ENCODE results near the gene NEURL1B.
A peak's percentile ranks its signal among the peaks of the same experiment; 100 is the strongest.

NEURL1B gene

GRCh38 chr5:172714491-172715420 is 73.7 kb downstream of the NEURL1B start:
- Histone ChIP-seq H3K4me3 (ENCODE audit: low read depth in 1 of 2, low read length in 2 of 2) (no peak overlapping the region), H3K36me3 (ENCODE audit: insufficient read depth, low read length) (no peaks in the 10 kb centered on the region), H3K27ac (ENCODE audit: low read depth, low read length) (no peak overlapping the region), H3K4me1 (ENCODE audit: insufficient read depth, low read length) (peaks cover 22% of the 10 kb centered on the region), H3K9me3 (ENCODE audit: low read length) (no peaks in the 10 kb centered on the region), H3K9ac (ENCODE audit: low read length) (peak overlapping the region; percentile 3), H3K27me3 (ENCODE audit: control insufficient read depth in 1 of 2, insufficient read depth in 2 of 2, low read length in 2 of 2) (no peaks in the 10 kb centered on the region)

DNA sequence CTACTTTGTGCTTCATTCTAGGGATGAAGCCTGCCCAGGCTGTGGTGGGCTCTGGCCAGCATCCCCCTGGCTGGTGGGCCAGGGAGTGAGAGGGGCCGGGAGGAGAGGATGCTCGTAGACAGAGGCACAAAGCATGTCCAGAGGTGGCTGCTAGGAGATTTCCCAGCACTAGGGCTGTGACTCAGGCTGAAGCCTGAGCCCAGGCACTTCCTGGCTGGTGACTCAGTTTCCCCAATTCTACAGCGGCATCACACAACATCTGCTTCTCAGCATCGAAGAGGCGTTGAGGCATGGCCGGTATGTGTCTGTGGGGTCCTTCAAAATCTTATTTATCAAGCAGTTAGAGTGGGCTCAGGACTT is 74.3 kb downstream of the NEURL1B start:
- no peak overlapping the region for H3K27ac ChIP-seq (ENCODE audit: low read depth, low read length)
- H3K4me1 ChIP-seq (ENCODE audit: insufficient read depth, low read length) = peaks cover 22% of the 10 kb centered on the region
- no peaks in the 10 kb centered on the region for H3K36me3 ChIP-seq (ENCODE audit: insufficient read depth, low read length)
- no peak overlapping the region for H3K9ac ChIP-seq (ENCODE audit: low read length)
- H3K27me3 ChIP-seq (ENCODE audit: control insufficient read depth in 1 of 2, insufficient read depth in 2 of 2, low read length in 2 of 2) = no peaks in the 10 kb centered on the region
- H3K4me3 ChIP-seq (ENCODE audit: low read depth in 1 of 2, low read length in 2 of 2) = no peak overlapping the region
- no peaks in the 10 kb centered on the region for H3K9me3 ChIP-seq (ENCODE audit: low read length)

- Histone ChIP-seq H3K9me3 (ENCODE audit: low read length) (no peaks in the 10 kb centered on the region), H3K27me3 (ENCODE audit: control insufficient read depth in 1 of 2, insufficient read depth in 2 of 2, low read length in 2 of 2) (no peaks in the 10 kb centered on the region), H3K27ac (ENCODE audit: low read depth, low read length) (no peak overlapping the region), H3K36me3 (ENCODE audit: insufficient read depth, low read length) (no peaks in the 10 kb centered on the region), H3K4me1 (ENCODE audit: insufficient read depth, low read length) (peaks cover 22% of the 10 kb centered on the region), H3K4me3 (ENCODE audit: low read depth in 1 of 2, low read length in 2 of 2) (no peak overlapping the region), H3K9ac (ENCODE audit: low read length) (no peak overlapping the region)
These were observed 75.0 kb downstream of the NEURL1B start for GRCh38 chr5:172715931-172716682.

GRCh38 chr5:172716796-172717313 is 75.8 kb downstream of the NEURL1B start:
- Histone ChIP-seq H3K27ac (ENCODE audit: low read depth, low read length) (peak overlapping the region; percentile 22), H3K4me3 (ENCODE audit: low read depth in 1 of 2, low read length in 2 of 2) (peak overlapping the region in 1 of 2 donors; percentile 26), H3K9ac (ENCODE audit: low read length) (peak overlapping the region; percentile 9), H3K9me3 (ENCODE audit: low read length) (no peaks in the 10 kb centered on the region), H3K36me3 (ENCODE audit: insufficient read depth, low read length) (no peaks in the 10 kb centered on the region), H3K4me1 (ENCODE audit: insufficient read depth, low read length) (peaks cover 22% of the 10 kb centered on the region), H3K27me3 (ENCODE audit: control insufficient read depth in 1 of 2, insufficient read depth in 2 of 2, low read length in 2 of 2) (no peaks in the 10 kb centered on the region)

DNA sequence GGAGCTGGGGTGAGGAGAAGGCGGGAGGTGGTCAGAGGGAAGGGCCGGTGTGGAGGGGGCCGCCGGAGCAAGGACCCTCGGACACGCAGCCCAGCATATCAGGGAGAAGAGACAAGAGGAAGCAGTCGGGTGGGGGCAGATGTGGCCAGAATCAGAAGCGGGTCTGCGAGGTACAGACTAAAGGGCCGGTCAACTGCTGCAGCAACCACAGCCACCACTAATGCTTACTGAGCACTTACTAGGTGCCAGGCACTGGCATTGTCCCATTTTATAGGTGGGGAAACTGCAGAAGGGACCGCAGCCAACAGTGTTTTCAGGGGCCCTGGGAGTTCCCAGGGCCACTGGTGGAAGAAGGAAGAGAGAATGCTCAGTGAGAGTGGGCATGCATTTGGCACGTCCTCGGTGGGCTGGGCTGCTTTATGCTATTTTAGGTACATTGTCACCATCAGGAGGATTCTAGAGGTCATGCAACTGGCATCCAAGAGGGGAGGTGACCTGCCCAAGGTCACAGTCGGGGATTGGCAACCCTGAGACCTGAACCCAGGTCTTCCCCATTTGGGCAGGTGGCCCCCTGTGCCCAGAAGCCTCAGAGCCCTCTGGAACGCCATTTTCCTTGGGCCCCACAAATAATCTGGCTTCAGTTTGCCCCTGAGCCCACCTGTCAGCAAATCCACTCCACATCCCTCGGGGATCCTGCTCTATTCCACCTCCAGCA is 76.6 kb downstream of the NEURL1B start:
- Histone ChIP-seq H3K36me3 (ENCODE audit: insufficient read depth, low read length) (no peaks in the 10 kb centered on the region), H3K27ac (ENCODE audit: low read depth, low read length) (no peak overlapping the region), H3K9me3 (ENCODE audit: low read length) (no peaks in the 10 kb centered on the region), H3K9ac (ENCODE audit: low read length) (peak overlapping the region; percentile 9), H3K27me3 (ENCODE audit: control insufficient read depth in 1 of 2, insufficient read depth in 2 of 2, low read length in 2 of 2) (no peaks in the 10 kb centered on the region), H3K4me3 (ENCODE audit: low read depth in 1 of 2, low read length in 2 of 2) (no peak overlapping the region), H3K4me1 (ENCODE audit: insufficient read depth, low read length) (peaks cover 22% of the 10 kb centered on the region)

GRCh38 chr5:172718527-172719114 is 77.6 kb downstream of the NEURL1B start:
- Histone ChIP-seq H3K36me3 (ENCODE audit: insufficient read depth, low read length) (no peaks in the 10 kb centered on the region), H3K9ac (ENCODE audit: low read length) (no peak overlapping the region), H3K4me3 (ENCODE audit: low read depth in 1 of 2, low read length in 2 of 2) (no peak overlapping the region), H3K27me3 (ENCODE audit: control insufficient read depth in 1 of 2, insufficient read depth in 2 of 2, low read length in 2 of 2) (no peaks in the 10 kb centered on the region), H3K27ac (ENCODE audit: low read depth, low read length) (no peak overlapping the region), H3K9me3 (ENCODE audit: low read length) (no peaks in the 10 kb centered on the region), H3K4me1 (ENCODE audit: insufficient read depth, low read length) (peaks cover 16% of the 10 kb centered on the region)

DNA sequence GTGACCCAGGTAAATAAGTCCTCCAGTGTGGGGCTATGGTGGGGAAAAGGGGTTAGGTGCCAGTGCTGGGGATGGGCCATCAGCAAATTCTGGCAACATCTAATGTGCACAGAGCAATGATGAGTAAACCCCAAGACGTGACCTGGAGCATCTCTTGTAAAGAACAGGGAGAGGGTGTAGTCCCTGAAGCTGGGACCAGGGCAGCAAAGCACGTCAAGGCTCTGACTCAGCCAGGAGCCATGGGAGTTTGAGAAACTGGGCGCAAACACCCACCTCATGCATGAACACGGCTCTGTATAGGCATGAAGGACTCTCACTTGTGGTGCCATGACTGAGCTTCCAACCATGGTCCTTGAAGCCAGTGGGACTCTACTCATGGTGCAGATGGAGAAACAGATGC is 78.1 kb downstream of the NEURL1B start:
- Histone ChIP-seq H3K36me3 (ENCODE audit: insufficient read depth, low read length) (no peaks in the 10 kb centered on the region), H3K27ac (ENCODE audit: low read depth, low read length) (no peak overlapping the region), H3K4me1 (ENCODE audit: insufficient read depth, low read length) (peaks cover 13% of the 10 kb centered on the region), H3K4me3 (ENCODE audit: low read depth in 1 of 2, low read length in 2 of 2) (no peak overlapping the region), H3K9ac (ENCODE audit: low read length) (no peak overlapping the region), H3K27me3 (ENCODE audit: control insufficient read depth in 1 of 2, insufficient read depth in 2 of 2, low read length in 2 of 2) (no peaks in the 10 kb centered on the region), H3K9me3 (ENCODE audit: low read length) (no peaks in the 10 kb centered on the region)

DNA sequence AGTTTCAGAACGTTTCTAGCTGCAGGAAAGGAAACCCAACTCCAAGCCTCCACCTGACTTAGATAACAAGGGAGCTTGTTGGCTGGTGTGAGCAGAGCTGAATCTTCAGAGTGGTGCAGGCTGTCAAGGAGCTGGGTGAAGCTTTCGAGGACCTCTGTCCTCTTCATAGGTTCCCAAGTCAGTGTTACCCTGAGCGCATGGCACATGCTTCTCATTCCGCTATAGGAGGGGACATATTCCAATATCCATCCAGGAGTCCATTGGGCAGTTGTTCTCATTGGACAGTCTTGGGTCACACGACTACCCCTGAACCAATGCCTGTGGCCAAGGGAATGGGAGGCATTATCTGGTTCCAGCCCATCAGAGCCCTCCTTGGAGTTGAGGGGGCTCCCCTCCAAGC is 79.6 kb downstream of the NEURL1B start:
- Histone ChIP-seq H3K4me1 (ENCODE audit: insufficient read depth, low read length) (peaks cover 5% of the 10 kb centered on the region), H3K4me3 (ENCODE audit: low read depth in 1 of 2, low read length in 2 of 2) (no peak overlapping the region), H3K9me3 (ENCODE audit: low read length) (no peaks in the 10 kb centered on the region), H3K9ac (ENCODE audit: low read length) (no peak overlapping the region), H3K27ac (ENCODE audit: low read depth, low read length) (no peak overlapping the region), H3K36me3 (ENCODE audit: insufficient read depth, low read length) (no peaks in the 10 kb centered on the region), H3K27me3 (ENCODE audit: control insufficient read depth in 1 of 2, insufficient read depth in 2 of 2, low read length in 2 of 2) (no peaks in the 10 kb centered on the region)

DNA sequence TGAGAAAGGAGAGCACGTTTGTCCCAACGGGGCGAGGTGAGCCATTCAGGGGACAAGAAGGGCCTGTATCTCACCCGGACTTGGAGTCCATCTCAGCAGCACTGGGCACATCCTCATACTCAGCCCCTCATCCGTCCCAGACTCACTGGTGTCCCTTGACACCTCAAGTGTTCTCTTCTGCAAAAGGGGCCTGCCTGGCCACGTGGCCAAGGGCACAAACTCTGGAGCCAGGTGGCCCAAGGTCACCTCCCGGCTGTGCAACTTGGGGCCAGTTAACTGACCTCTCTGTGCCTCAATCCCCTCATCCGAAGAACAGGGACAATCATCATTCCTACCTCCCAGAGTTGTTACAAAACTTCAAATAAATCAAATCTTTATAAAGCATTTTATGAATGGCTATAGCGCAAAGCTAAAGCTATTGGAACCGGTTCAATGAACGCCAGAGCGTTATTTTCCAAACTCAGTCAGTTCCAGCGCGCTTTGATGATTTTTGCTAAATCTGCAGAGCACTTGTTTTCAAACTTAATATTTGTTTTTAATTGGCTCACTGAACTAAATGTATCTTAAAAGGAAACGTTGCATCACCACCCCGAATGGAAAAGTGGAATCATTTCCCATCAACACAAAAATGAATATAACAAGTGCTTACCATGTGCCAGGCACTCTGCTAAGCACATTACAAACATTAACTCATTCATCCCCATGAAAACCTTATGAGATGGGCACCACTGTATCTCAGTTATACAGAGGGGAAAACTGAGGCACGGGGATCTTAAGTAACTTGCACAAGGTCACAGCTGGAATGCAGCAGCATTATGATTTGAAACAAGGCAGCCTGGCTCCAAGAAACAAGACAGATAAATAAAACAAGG is 80.6 kb downstream of the NEURL1B start:
- Histone ChIP-seq H3K27me3 (ENCODE audit: control insufficient read depth in 1 of 2, insufficient read depth in 2 of 2, low read length in 2 of 2) (no peaks in the 10 kb centered on the region), H3K9me3 (ENCODE audit: low read length) (no peaks in the 10 kb centered on the region), H3K36me3 (ENCODE audit: insufficient read depth, low read length) (no peaks in the 10 kb centered on the region), H3K27ac (ENCODE audit: low read depth, low read length) (no peak overlapping the region), H3K4me3 (ENCODE audit: low read depth in 1 of 2, low read length in 2 of 2) (no peak overlapping the region), H3K4me1 (ENCODE audit: insufficient read depth, low read length) (peaks cover 5% of the 10 kb centered on the region), H3K9ac (ENCODE audit: low read length) (no peak overlapping the region)

GRCh38 chr5:172722327-172722815 is 81.3 kb downstream of the NEURL1B start:
- H3K36me3 ChIP-seq (ENCODE audit: insufficient read depth, low read length) = no peaks in the 10 kb centered on the region
- H3K9ac ChIP-seq (ENCODE audit: low read length) = no peak overlapping the region
- H3K4me1 ChIP-seq (ENCODE audit: insufficient read depth, low read length) = peaks cover under 1% of the 10 kb centered on the region
- no peak overlapping the region for H3K4me3 ChIP-seq (ENCODE audit: low read depth in 1 of 2, low read length in 2 of 2)
- no peak overlapping the region for H3K27ac ChIP-seq (ENCODE audit: low read depth, low read length)
- no peaks in the 10 kb centered on the region for H3K9me3 ChIP-seq (ENCODE audit: low read length)
- H3K27me3 ChIP-seq (ENCODE audit: control insufficient read depth in 1 of 2, insufficient read depth in 2 of 2, low read length in 2 of 2) = no peaks in the 10 kb centered on the region
